Glomerular visceral epithelial cell (primary cell): ENCODE results near the gene PRKAG2.

Experiments
- DNase-seq: peaks from one replicate; pipeline ENCODE4 v3.0.0-alpha.2; 2016; ENCODE audit errors: extremely low spot score

PRKAG2 gene

GRCh38 chr7:151900986-151901621 is 24.2 kb upstream of the PRKAG2 start:
- DNase-seq = no peak

GRCh38 chr7:151900591-151900985 is 23.7 kb upstream of the PRKAG2 start:
- DNase-seq = no peak

GRCh38 chr7:151899513-151900360 is 22.8 kb upstream of the PRKAG2 start:
- DNase-seq = no peak

- no peak for DNase-seq
Measured at GRCh38 chr7:151897951-151898686, 21.2 kb upstream of the PRKAG2 start.

- DNase-seq = no peak
Measured at GRCh38 chr7:151897161-151897731, 20.3 kb upstream of the PRKAG2 start.

GRCh38 chr7:151896486-151896885 is 19.6 kb upstream of the PRKAG2 start:
- DNase-seq = no peak

GRCh38 chr7:151896086-151896485 is 19.2 kb upstream of the PRKAG2 start:
- no peak for DNase-seq

- DNase-seq = no peak
Measured at GRCh38 chr7:151895631-151896031, 18.7 kb upstream of the PRKAG2 start.

- DNase-seq = no peak
Measured at GRCh38 chr7:151895008-151895630, 18.2 kb upstream of the PRKAG2 start.

GRCh38 chr7:151894111-151895007 is 17.4 kb upstream of the PRKAG2 start:
- no peak for DNase-seq

- DNase-seq = no peak
Measured at GRCh38 chr7:151893405-151893923, 16.5 kb upstream of the PRKAG2 start.

- DNase-seq = no peak
Measured at GRCh38 chr7:151891753-151892152, 14.8 kb upstream of the PRKAG2 start.

GRCh38 chr7:151891182-151891581 is 14.3 kb upstream of the PRKAG2 start:
- DNase-seq = no peak

- no peak for DNase-seq
Measured at GRCh38 chr7:151890355-151891004, 13.6 kb upstream of the PRKAG2 start.

- no peak for DNase-seq
Measured at GRCh38 chr7:151889406-151890354, 12.8 kb upstream of the PRKAG2 start.

GRCh38 chr7:151888079-151889067 is 11.5 kb upstream of the PRKAG2 start:
- no peak for DNase-seq

GRCh38 chr7:151886783-151887182 is 9.9 kb upstream of the PRKAG2 start:
- no peak for DNase-seq

- DNase-seq = no peak
Measured at GRCh38 chr7:151885202-151885580, 8.3 kb upstream of the PRKAG2 start.
